Psoas muscle (tissue), 8 donors: ENCODE measurements around the gene NYAP2. TPM values are rescaled to one million over a fixed set of nuclear protein-coding genes. Genes with fewer than 3 reads are reported as not detected.
A peak's percentile ranks its signal among the peaks of the same experiment; 100 is the strongest.

ENCODE experiments used
- ATAC-seq, 4 donors: fragments of 200-7000 bp; cut with Tn5 transposase; one replicate each; pipeline ENCODE4 v1.9.1; 2020; ENCODE audit warnings: moderate library complexity in 3 of 4, mild to moderate bottlenecking in 2 of 4
- DNase-seq, 2 donors: peaks; one replicate each; pipeline ENCODE4 v3.0.0-alpha.2; 2020
- H3K27ac ChIP-seq: fragments of 200-600 bp; one replicate; pipeline ENCODE4 v1.8.0; 2022
- H3K27me3 ChIP-seq, 3 donors: fragments of 200-600 bp in 1 of 3; one replicate each; pipeline versions ENCODE4 v1.6.1 to v1.8.0; 2013 to 2022; ENCODE audit warnings: low read length in 2 of 3, mild to moderate bottlenecking in 2 of 3, moderate library complexity in 1 of 3; ENCODE audit not compliant: insufficient read depth in 3 of 3
- H3K36me3 ChIP-seq, 2 donors: fragments of 200-600 bp in 1 of 2; one replicate each; pipeline versions ENCODE4 v1.6.1 to v1.8.0; 2013 to 2022; ENCODE audit warnings: low read depth in 1 of 2, mild to moderate bottlenecking in 1 of 2, moderate library complexity in 1 of 2; ENCODE audit not compliant: insufficient read depth in 1 of 2
- H3K4me1 ChIP-seq: fragments of 200-600 bp; one replicate; pipeline ENCODE4 v1.8.0; 2022
- H3K4me3 ChIP-seq: fragments of 200-600 bp; one replicate; pipeline ENCODE4 v1.8.0; 2022; ENCODE audit warnings: mild to moderate bottlenecking
- H3K9me3 ChIP-seq: fragments of 200-600 bp; one replicate; pipeline ENCODE4 v1.8.0; 2022
- CTCF ChIP-seq: fragments of 200-600 bp; IDR thresholded peaks from one replicate; pipeline ENCODE4 v1.8.0; 2022; ENCODE audit warnings: antibody characterized with exemption
- WGBS, 3 donors: extraction: QIAGEN DNeasy Blood & Tissue Kit; methylation state at CpG; one replicate each; pipeline versions ENCODE4 v1.1.6 to v1.1.7; 2013; 5-methylcytosine and 5-hydroxymethylcytosine counted together
- intact Hi-C, 2 donors: fragments of 100-400 bp; cut with DNase I; formaldehyde crosslinking; loops; one replicate each; pipeline versions ENCODE4 v1.11.0 to v1.14.2; 2022
- polyA plus RNA-seq, 3 donors: library from polyadenylated mRNA; stranded (reverse); fragments of 200-250 nt; gene quantifications; one replicate each; pipeline ENCODE4 v1.2.3, GENCODE V29; 2013
- total RNA-seq, 4 donors: library from RNA; stranded (reverse); fragmentation: NEBNext Ultra II Directional in 2 of 4; extraction: Animal tissue kit (Norgen Biotek cat#: 25700) in 2 of 4; gene quantifications; one replicate each; pipeline versions ENCODE4 v1.2.1 to v1.2.4, GENCODE V29; 2021 to 2023
- donor health status: healthy with polysubstance abuse.
- donor health status: DM: no; HTN: no; CAD: no; lungs with moderate emphysema.
- donor health status: Bipolar disorder and iron deficiency.
- donor health status: healthy.
- donor health status: DM: yes; HTN: yes; CAD: no.
- donor health status: DM: no; HTN: no; CAD: no.
- donor health status: DM: no; HTN: no; CAD: no.
- donor health status: DM: yes; HTN: yes; CAD: no.

The NYAP2 gene
- total and polyA plus RNA-seq, 7 donors: 0.03 to 5.0 (median 0.90) TPM

DNA sequence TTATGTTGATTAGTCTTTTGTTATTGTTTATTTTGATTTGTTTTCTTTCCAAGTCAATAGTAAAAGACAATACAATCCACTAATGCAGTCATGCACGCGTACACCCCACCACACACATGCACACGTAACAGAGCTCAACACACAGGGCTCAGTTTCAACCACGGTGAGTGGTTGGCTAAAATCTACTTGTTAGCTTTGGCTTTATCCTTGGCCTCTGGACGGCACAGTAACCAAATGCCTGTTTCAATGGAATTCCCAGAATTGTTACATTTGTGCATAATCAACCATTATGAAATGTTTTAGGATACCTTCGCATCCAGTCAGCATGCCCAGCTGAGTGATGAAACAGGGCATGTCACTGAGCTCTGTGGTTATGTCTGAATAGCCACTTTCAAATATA is 53.2 kb downstream of the NYAP2 start:
- WGBS, 3 donors: 70 to 76% (median 75%) methylated on average over 6 of the region's 6 CpGs
- TF ChIP-seq CTCF: no peak
- ATAC-seq (no peak), DNase-seq (no peak)
- H3K27ac ChIP-seq: no peak overlapping the region
- no peaks in the 10 kb centered on the region for H3K27me3 ChIP-seq
- intact Hi-C loops: no loop called here
- no peaks in the 10 kb centered on the region for H3K9me3 ChIP-seq
- no peaks in the 10 kb centered on the region for H3K36me3 ChIP-seq
- no peak overlapping the region for H3K4me3 ChIP-seq
- no peaks in the 10 kb centered on the region for H3K4me1 ChIP-seq

GRCh38 chr2:225454412-225454811 is 54.9 kb downstream of the NYAP2 start:
- whole genome bisulfite sequencing, 3 donors: 88 to 93% (median 90%) methylated on average over 6 of the region's 6 CpGs
- intact Hi-C loops: no loop called here
- no peaks in the 10 kb centered on the region for H3K27me3 ChIP-seq
- ATAC-seq (no peak), DNase-seq (no peak)
- H3K4me1 ChIP-seq: no peaks in the 10 kb centered on the region
- H3K9me3 ChIP-seq: no peaks in the 10 kb centered on the region
- H3K36me3 ChIP-seq: no peaks in the 10 kb centered on the region
- H3K4me3 ChIP-seq: no peak overlapping the region
- TF ChIP-seq CTCF: no peak
- H3K27ac ChIP-seq: no peak overlapping the region

DNA sequence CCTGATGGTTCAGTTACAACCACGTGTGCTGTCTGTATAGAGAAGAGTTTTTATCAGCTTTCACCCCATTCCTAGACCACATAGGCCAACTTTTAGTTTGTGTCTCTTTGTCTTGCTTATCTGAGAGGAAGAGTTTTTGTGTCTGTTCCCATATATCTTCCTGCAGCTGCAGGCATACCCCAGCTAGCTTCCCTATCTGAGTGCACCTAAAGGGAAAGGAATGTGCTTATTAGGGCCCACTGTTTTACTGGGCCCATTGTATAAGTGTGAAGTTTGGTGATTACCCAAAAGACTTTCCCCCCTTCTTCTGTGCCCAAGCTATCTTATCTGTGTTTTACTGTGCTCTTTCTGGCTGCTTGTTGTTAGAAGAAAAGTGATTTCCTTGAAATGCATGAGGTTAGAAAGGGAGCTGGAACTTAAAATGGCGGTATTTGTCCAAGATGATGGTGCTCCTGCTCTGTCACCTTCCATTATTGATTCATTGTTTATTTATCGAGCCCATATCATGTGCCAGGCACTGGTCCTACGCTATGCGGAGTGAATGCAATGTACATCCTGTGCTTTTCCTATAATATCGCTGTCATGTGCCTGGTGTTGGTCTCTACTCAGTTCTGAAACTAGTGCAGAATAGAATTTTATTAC is 57.2 kb downstream of the NYAP2 start:
- no peak for TF ChIP-seq CTCF
- Histone ChIP-seq H3K4me3 (no peak overlapping the region), H3K36me3 (no peaks in the 10 kb centered on the region), H3K4me1 (no peaks in the 10 kb centered on the region), H3K27ac (no peak overlapping the region), H3K27me3 (no peaks in the 10 kb centered on the region), H3K9me3 (no peaks in the 10 kb centered on the region)
- ATAC-seq (no peak), DNase-seq (no peak)
- intact Hi-C loops: no loop called here
- WGBS, 3 donors: 86 to 88% (median 86%) methylated on average over 6 of the region's 6 CpGs

DNA sequence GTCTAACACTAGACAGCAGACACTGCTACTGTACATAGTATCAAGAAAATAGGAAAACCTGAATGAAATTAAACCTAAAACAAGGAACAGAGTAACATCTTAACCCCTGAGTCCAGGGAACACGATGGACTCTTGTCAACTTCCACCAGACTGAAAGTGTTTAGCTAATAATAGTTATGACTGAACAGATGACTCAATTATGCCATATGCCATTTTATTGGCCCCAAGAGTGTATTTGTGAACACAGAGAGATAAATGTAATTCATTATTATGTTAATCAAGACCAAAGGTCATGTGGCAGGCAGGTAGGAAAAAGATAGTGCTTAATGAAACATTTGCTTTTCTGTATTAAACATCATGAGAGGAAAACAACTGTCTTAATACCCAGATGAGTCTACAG is 58.0 kb downstream of the NYAP2 start:
- Histone ChIP-seq H3K36me3 (no peaks in the 10 kb centered on the region), H3K9me3 (no peaks in the 10 kb centered on the region), H3K27ac (no peak overlapping the region), H3K4me3 (no peak overlapping the region), H3K27me3 (no peaks in the 10 kb centered on the region), H3K4me1 (no peaks in the 10 kb centered on the region)
- DNase-seq: no peak
- TF ChIP-seq CTCF: no peak
- peak in 3 of 4 donors; percentile 40 to 70 (median 55) for ATAC-seq
- intact Hi-C loops: no loop called here
- 24 to 45% (median 34%) methylated on average over 1 of the region's 1 CpG for WGBS, 3 donors
